Progenitor cell of endocrine pancreas (in vitro differentiated cells): ENCODE measurements around the gene BMP6. TPM values are rescaled to one million over a fixed set of nuclear protein-coding genes. Genes with fewer than 3 reads are reported as not detected.

Source experiments
- DNase-seq: peaks from one replicate; pipeline ENCODE4 v3.0.0; 2021; ENCODE audit warnings: low spot score; ENCODE audit not compliant: unreplicated experiment
- H3K27ac Mint-ChIP-seq: 2 replicates; pipeline ENCODE4 v1.8.0; 2021; ENCODE audit warnings: mild to moderate bottlenecking, moderate library complexity, mixed read lengths
- H3K27me3 Mint-ChIP-seq: 2 replicates; pipeline ENCODE4 v1.8.0; 2021; ENCODE audit warnings: mixed read lengths
- H3K36me3 Mint-ChIP-seq: 2 replicates; pipeline ENCODE4 v1.8.0; 2022; ENCODE audit warnings: mixed read lengths; ENCODE audit not compliant: insufficient read depth
- H3K4me1 Mint-ChIP-seq: 2 replicates; pipeline ENCODE4 v1.8.0; 2021; ENCODE audit warnings: low read depth, mixed read lengths
- H3K4me3 Mint-ChIP-seq: 2 replicates; pipeline ENCODE4 v1.8.0; 2021; ENCODE audit warnings: low read depth, mild to moderate bottlenecking, moderate library complexity, mixed read lengths
- H3K9me3 Mint-ChIP-seq: 2 replicates; pipeline ENCODE4 v1.8.0; 2021; ENCODE audit warnings: low read depth, mixed read lengths
- total RNA-seq: library from RNA; stranded (reverse); gene quantifications from 2 replicates; pipeline ENCODE4 v1.2.1, GENCODE V29; 2021
- TF ChIP-seq, protein P1 (sequence below): fragments of 200-600 bp; sonication (generic); IDR thresholded peaks from one replicate; pipeline ENCODE4 v1.5.0; 2021; ENCODE audit warnings: antibody characterized with exemption, mild to moderate bottlenecking; ENCODE audit not compliant: unreplicated experiment

BMP6 gene
- total RNA-seq, 1 donor from 2014 or later = 3.4 TPM

DNA sequence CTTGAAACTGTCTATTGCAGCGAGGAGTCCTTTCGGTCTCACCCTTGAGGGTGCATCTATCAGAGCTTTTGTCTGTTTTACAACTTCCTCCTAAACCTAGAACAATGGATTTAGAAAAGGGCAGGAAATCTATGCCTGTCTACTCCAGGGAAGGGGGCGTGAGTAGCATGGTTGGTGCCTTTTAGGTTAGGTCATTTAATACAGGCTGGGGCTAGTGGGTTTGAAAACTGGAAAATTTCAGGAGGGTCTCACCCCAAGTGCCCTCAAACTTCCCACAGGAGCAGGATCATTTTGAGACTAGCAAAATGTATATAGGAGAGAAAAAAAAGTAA lies 33.5 kb upstream of the BMP6 start:
- peaks cover 23% of the 10 kb centered on the region for H3K4me1 Mint-ChIP-seq
- TF ChIP-seq, protein P1, sequence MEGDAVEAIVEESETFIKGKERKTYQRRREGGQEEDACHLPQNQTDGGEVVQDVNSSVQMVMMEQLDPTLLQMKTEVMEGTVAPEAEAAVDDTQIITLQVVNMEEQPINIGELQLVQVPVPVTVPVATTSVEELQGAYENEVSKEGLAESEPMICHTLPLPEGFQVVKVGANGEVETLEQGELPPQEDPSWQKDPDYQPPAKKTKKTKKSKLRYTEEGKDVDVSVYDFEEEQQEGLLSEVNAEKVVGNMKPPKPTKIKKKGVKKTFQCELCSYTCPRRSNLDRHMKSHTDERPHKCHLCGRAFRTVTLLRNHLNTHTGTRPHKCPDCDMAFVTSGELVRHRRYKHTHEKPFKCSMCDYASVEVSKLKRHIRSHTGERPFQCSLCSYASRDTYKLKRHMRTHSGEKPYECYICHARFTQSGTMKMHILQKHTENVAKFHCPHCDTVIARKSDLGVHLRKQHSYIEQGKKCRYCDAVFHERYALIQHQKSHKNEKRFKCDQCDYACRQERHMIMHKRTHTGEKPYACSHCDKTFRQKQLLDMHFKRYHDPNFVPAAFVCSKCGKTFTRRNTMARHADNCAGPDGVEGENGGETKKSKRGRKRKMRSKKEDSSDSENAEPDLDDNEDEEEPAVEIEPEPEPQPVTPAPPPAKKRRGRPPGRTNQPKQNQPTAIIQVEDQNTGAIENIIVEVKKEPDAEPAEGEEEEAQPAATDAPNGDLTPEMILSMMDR = no peak
- DNase-seq = no peak
- H3K36me3 Mint-ChIP-seq = no peaks in the 10 kb centered on the region
- H3K9me3 Mint-ChIP-seq = peaks cover 10% of the 10 kb centered on the region
- no peaks in the 10 kb centered on the region for H3K27me3 Mint-ChIP-seq
- H3K27ac Mint-ChIP-seq = peak overlapping the region; percentile 66
- H3K4me3 Mint-ChIP-seq = no peak overlapping the region

DNA sequence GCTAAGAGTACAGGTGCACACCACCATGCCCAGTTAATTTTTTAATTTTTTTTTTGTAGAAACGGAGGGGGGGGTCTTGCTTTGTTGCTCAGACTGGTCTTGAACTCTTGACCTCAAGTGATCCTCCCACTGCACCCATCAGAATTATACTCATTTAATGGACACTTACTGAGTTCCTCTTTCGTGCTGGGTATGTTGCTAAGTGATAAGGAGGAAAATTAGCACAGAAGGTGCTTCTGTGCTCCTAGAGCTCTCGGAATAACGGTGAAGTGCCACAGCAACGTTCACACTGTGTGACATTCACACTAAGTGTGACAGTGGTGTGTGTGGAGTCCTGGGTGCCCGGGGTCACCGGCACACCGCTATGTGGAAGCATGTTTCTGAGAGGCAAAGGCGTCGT lies 32.1 kb upstream of the BMP6 start:
- peaks cover 21% of the 10 kb centered on the region for H3K4me1 Mint-ChIP-seq
- H3K27me3 Mint-ChIP-seq = no peaks in the 10 kb centered on the region
- H3K9me3 Mint-ChIP-seq = peaks cover 10% of the 10 kb centered on the region
- TF ChIP-seq, protein P1 = no peak
- no peak overlapping the region for H3K27ac Mint-ChIP-seq
- H3K36me3 Mint-ChIP-seq = no peaks in the 10 kb centered on the region
- no peak for DNase-seq
- H3K4me3 Mint-ChIP-seq = no peak overlapping the region

DNA sequence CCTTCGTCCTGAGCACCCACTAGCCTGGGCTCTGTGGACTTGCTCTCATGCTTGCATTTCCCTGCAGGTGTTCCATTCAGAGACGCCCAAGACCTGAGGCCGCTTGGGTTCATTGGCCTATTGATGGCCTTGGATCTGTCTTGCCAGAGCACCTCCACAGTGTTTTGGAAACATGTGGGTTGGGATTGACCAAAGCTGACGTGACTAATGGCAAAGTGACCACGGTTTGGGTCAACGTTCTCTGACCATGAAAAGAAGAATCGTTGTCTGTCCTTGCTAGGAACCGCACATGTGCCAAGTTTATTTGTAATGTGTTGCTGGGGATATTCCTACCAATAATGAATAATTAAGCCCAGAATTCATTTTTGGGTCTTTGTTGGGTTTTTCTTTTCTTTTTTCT lies 29.8 kb upstream of the BMP6 start:
- Mint-ChIP-seq H3K4me1 (peaks cover 14% of the 10 kb centered on the region), H3K27ac (no peak overlapping the region), H3K4me3 (no peak overlapping the region), H3K36me3 (no peaks in the 10 kb centered on the region), H3K27me3 (no peaks in the 10 kb centered on the region), H3K9me3 (no peaks in the 10 kb centered on the region)
- DNase-seq = no peak
- TF ChIP-seq, protein P1 = no peak

DNA sequence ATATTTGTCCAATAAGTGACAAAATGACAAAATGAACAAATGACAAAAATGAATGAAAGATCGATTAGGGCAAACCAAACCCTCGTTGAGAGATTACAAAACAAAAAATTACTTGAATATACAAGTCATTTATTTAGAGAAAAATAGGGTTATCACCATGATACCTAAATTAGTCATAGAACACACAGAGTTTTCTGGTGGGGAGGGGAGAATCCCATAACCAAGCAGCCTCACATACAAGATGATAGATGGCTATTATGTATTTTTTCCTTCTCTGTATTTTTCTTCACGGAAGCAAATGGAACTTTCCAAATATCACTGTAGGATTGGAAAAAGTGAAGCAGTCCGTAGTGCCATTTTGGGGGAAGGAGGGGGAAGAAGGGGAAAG lies 28.5 kb upstream of the BMP6 start:
- no peak overlapping the region for H3K27ac Mint-ChIP-seq
- no peaks in the 10 kb centered on the region for H3K27me3 Mint-ChIP-seq
- no peaks in the 10 kb centered on the region for H3K9me3 Mint-ChIP-seq
- TF ChIP-seq, protein P1 = no peak
- H3K4me3 Mint-ChIP-seq = no peak overlapping the region
- H3K36me3 Mint-ChIP-seq = no peaks in the 10 kb centered on the region
- peaks cover 10% of the 10 kb centered on the region for H3K4me1 Mint-ChIP-seq
- DNase-seq = no peak

DNA sequence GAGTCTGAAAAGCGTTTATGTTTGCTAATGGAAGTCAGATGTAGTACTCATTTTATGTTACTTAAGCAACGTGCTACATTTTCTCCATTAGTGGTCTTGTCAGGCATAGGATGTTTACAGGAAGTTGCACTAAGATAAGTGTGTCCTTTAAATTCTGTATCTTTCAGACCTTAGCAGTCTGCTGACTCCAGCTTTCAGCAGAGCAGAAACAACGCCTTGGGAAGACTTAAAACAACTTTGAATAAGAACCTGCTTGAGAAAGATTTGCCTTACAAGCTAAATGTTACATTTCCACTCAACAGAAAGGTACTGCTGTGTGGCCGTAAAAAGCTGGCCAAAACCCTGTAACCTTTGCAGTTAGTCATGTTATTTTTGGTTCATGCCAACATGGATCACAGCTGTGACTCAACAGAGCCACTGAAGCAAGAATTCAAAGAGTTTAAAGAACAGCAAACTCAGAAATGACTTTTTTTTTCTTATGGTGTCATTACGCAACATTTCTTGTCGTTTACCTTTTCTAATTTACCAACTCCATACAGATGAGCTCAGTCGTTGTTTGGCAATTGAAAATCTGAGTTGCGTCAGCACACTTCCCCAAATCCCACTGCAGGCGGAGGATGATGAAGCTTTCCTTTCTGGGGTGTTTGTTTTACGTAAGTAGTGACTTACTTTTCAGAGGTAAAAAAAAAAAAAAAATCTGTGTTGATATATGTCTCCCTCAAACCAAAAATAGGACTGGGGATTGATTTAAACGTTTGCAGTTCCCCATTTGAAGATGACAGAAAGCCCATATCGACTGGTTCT lies 27.9 kb upstream of the BMP6 start:
- no peaks in the 10 kb centered on the region for H3K27me3 Mint-ChIP-seq
- no peaks in the 10 kb centered on the region for H3K36me3 Mint-ChIP-seq
- DNase-seq = no peak
- H3K4me3 Mint-ChIP-seq = no peak overlapping the region
- TF ChIP-seq, protein P1 = no peak
- peak overlapping the region; percentile 74 for H3K27ac Mint-ChIP-seq
- peaks cover 9% of the 10 kb centered on the region for H3K4me1 Mint-ChIP-seq
- no peaks in the 10 kb centered on the region for H3K9me3 Mint-ChIP-seq
